OCI-M1 (cell line): ENCODE measurements around the gene LGR6.
A peak's percentile ranks its signal among the peaks of the same experiment; 100 is the strongest.

Experiments used
- DNase-seq: peaks from one replicate; lab custom pipeline; 2025; lab: John Stamatoyannopoulos, UW

Gene LGR6

GRCh38 chr1:202264726-202265125 is 71.1 kb downstream of the LGR6 start:
- DNase-seq, result no peak

- DNase-seq, result no peak
Measured at GRCh38 chr1:202266061-202266765, 72.6 kb downstream of the LGR6 start.

GRCh38 chr1:202268032-202268431 is 74.4 kb downstream of the LGR6 start:
- DNase-seq, result no peak

GRCh38 chr1:202268817-202269216 is 75.2 kb downstream of the LGR6 start:
- no peak for DNase-seq

GRCh38 chr1:202270871-202271326 is 77.3 kb downstream of the LGR6 start:
- DNase-seq, result no peak

- DNase-seq, result no peak
Measured at GRCh38 chr1:202272103-202272845, 78.7 kb downstream of the LGR6 start.

- DNase-seq, result peak; percentile 53
Measured at GRCh38 chr1:202274611-202275010, 81.0 kb downstream of the LGR6 start.

- no peak for DNase-seq
Measured at GRCh38 chr1:202275061-202275770, 81.6 kb downstream of the LGR6 start.

- DNase-seq, result no peak
Measured at GRCh38 chr1:202276081-202276715, 82.6 kb downstream of the LGR6 start.

GRCh38 chr1:202276920-202277319 is 83.3 kb downstream of the LGR6 start:
- no peak for DNase-seq

GRCh38 chr1:202278751-202279150 is 85.2 kb downstream of the LGR6 start:
- no peak for DNase-seq

- DNase-seq, result no peak
Measured at GRCh38 chr1:202279806-202280205, 86.2 kb downstream of the LGR6 start.

- no peak for DNase-seq
Measured at GRCh38 chr1:202280595-202280994, 87.0 kb downstream of the LGR6 start.

GRCh38 chr1:202281316-202282024 is 87.9 kb downstream of the LGR6 start:
- DNase-seq, result no peak

- no peak for DNase-seq
Measured at GRCh38 chr1:202282025-202282371, 88.4 kb downstream of the LGR6 start.

GRCh38 chr1:202282596-202283283 is 89.1 kb downstream of the LGR6 start:
- DNase-seq, result no peak

GRCh38 chr1:202283379-202283844 is 89.8 kb downstream of the LGR6 start:
- peak; percentile 60 for DNase-seq

- DNase-seq, result no peak
Measured at GRCh38 chr1:202283991-202284390, 90.4 kb downstream of the LGR6 start.

- DNase-seq, result no peak
Measured at GRCh38 chr1:202285908-202286307, 92.3 kb downstream of the LGR6 start.

- DNase-seq, result no peak
Measured at GRCh38 chr1:202286622-202287097, 93.1 kb downstream of the LGR6 start.

GRCh38 chr1:202287196-202287595 is 93.6 kb downstream of the LGR6 start:
- DNase-seq, result no peak
